HL-60 (cell line): ENCODE results near the gene ALDH1B1.

Experiments used
- POLR2AphosphoS5 ChIP-seq: IDR thresholded peaks from 2 replicates; pipeline ENCODE4 v1.6.1; 2012; ENCODE audit warnings: low read depth
- TF ChIP-seq, protein P1 (sequence below): IDR thresholded peaks from one replicate; pipeline ENCODE4 v1.5.1; 2011; ENCODE audit warnings: low read length, control low read depth, inconsistent platforms; ENCODE audit not compliant: insufficient read depth
- TF ChIP-seq, protein P2 (sequence below): IDR thresholded peaks from 2 replicates; pipeline ENCODE4 v1.6.1; 2012; ENCODE audit warnings: low read depth; ENCODE audit not compliant: insufficient replicate concordance

DNA sequence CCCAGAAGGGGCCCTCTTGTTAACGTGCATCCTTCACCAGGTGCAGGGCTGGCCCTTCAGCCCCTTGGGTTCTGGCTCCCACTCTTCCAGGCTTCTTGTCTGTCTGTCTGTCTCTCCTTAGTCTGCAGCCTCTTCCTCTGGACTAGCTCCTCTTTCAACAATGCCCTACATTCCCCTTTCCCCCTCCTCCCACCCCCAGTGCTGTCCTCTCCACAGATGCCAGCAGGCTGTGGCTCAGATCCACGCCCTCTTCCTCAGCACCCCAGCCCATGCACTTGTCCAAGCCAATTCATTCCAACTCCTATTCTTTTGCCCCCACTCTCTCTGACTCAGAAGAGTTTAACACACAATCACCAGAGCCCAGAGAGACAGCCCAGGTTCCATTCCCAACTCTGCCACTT, 45.2 kb upstream of the ALDH1B1 start:
- TF ChIP-seq POLR2AphosphoS5: no peak
- TF ChIP-seq, protein P1, sequence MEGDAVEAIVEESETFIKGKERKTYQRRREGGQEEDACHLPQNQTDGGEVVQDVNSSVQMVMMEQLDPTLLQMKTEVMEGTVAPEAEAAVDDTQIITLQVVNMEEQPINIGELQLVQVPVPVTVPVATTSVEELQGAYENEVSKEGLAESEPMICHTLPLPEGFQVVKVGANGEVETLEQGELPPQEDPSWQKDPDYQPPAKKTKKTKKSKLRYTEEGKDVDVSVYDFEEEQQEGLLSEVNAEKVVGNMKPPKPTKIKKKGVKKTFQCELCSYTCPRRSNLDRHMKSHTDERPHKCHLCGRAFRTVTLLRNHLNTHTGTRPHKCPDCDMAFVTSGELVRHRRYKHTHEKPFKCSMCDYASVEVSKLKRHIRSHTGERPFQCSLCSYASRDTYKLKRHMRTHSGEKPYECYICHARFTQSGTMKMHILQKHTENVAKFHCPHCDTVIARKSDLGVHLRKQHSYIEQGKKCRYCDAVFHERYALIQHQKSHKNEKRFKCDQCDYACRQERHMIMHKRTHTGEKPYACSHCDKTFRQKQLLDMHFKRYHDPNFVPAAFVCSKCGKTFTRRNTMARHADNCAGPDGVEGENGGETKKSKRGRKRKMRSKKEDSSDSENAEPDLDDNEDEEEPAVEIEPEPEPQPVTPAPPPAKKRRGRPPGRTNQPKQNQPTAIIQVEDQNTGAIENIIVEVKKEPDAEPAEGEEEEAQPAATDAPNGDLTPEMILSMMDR: no peak
- TF ChIP-seq, protein P2, sequence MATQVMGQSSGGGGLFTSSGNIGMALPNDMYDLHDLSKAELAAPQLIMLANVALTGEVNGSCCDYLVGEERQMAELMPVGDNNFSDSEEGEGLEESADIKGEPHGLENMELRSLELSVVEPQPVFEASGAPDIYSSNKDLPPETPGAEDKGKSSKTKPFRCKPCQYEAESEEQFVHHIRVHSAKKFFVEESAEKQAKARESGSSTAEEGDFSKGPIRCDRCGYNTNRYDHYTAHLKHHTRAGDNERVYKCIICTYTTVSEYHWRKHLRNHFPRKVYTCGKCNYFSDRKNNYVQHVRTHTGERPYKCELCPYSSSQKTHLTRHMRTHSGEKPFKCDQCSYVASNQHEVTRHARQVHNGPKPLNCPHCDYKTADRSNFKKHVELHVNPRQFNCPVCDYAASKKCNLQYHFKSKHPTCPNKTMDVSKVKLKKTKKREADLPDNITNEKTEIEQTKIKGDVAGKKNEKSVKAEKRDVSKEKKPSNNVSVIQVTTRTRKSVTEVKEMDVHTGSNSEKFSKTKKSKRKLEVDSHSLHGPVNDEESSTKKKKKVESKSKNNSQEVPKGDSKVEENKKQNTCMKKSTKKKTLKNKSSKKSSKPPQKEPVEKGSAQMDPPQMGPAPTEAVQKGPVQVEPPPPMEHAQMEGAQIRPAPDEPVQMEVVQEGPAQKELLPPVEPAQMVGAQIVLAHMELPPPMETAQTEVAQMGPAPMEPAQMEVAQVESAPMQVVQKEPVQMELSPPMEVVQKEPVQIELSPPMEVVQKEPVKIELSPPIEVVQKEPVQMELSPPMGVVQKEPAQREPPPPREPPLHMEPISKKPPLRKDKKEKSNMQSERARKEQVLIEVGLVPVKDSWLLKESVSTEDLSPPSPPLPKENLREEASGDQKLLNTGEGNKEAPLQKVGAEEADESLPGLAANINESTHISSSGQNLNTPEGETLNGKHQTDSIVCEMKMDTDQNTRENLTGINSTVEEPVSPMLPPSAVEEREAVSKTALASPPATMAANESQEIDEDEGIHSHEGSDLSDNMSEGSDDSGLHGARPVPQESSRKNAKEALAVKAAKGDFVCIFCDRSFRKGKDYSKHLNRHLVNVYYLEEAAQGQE: no peak
